ENCODE data around the gene IDH2. TPM values are rescaled to one million over a fixed set of nuclear protein-coding genes. Genes with fewer than 3 reads are reported as not detected.

Gene IDH2
- total RNA-seq, 1 experiment from 2014 or later, result 53.3 TPM

DNA sequence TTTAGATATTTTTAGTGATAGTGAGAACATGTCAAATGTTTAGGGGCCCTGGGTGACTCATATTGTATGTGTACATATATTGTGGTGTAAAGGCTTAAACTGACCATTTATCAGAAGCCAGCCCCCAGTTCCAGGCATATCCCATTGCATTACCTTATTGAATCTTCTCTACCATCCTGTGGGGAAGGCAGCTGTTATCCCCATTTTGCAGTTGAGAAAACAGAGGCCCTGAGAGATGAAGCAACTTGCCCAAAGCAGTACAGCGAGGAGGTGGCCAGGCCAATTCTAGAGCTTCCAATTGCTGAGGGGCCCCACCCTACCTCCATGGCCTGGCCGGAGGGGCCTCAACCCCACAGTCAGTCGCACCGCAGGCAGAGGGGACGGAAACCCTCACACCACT is 53.2 kb downstream of the IDH2 start:
- H3K36me3 Mint-ChIP-seq, result no peaks in the 10 kb centered on the region
- no peak overlapping the region for H3K27ac Mint-ChIP-seq
- ChIA-PET CTCF (interaction anchor here (0.8 to 1.5 kb wide), 2 partner anchors 95 to 151 kb away, joined by 3 to 4 read pairs; no protein-coding TSS in a partner anchor), POLR2A (interaction anchor here (0.6 to 0.7 kb wide), 2 partner anchors 13 to 78 kb away, joined by 3 read pairs; no protein-coding TSS in a partner anchor)
- H3K4me1 Mint-ChIP-seq, result peaks cover 20% of the 10 kb centered on the region
- no peaks in the 10 kb centered on the region for H3K27me3 Mint-ChIP-seq (ENCODE audit: low read depth)
- TF ChIP-seq JAZF1 (CRISPR knock-in tag; IDR thresholded peaks at IDR 0.05) (no peak), ZNF138 (CRISPR knock-in tag; conservative IDR thresholded peaks at IDR 0.05) (no peak), ZNF396 (CRISPR knock-in tag; IDR thresholded peaks at IDR 0.05; ENCODE audit: borderline replicate concordance) (no peak), E2F1 (CRISPR knock-in tag; IDR thresholded peaks at IDR 0.05) (no peak), ERG (CRISPR knock-in tag; IDR thresholded peaks at IDR 0.05) (no peak)
- H3K9me3 Mint-ChIP-seq, result no peaks in the 10 kb centered on the region
- DNase-seq (ENCODE audit: low spot score) (no peak), ATAC-seq (no peak)
- H3K4me3 Mint-ChIP-seq, result no peak overlapping the region

DNA sequence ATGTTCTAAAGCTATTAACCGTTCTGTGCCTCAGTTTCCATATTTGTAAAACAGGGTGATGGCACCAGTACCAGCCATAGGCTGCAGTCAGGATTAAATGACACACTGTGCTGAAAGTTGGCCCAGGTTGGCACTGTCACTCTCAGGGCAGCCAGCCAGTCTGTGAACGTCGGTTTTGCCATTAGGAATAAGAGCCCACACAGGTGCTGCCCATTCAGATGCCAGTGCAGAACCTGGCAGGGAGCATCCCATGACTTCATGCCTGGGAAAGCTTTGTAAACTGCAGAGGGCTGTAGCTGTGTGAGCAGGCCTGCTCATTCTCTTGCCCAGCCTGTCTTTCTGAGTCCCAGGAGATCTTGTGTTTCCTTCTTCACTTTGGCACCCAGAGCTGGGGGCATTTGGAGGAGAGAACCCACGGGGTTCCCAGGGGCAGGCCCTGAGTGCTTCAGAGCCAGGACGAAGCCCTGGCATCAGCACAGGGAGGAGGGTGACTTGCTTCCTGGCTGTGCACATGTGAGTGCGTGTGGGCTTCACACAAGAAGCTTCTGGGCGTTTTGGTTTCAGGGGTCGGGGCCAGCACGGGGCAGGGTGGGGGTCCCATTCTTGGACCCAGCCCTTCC is 54.2 kb downstream of the IDH2 start:
- TF ChIP-seq JAZF1 (CRISPR knock-in tag; IDR thresholded peaks at IDR 0.05), result no peak
- TF ChIP-seq, protein P1, sequence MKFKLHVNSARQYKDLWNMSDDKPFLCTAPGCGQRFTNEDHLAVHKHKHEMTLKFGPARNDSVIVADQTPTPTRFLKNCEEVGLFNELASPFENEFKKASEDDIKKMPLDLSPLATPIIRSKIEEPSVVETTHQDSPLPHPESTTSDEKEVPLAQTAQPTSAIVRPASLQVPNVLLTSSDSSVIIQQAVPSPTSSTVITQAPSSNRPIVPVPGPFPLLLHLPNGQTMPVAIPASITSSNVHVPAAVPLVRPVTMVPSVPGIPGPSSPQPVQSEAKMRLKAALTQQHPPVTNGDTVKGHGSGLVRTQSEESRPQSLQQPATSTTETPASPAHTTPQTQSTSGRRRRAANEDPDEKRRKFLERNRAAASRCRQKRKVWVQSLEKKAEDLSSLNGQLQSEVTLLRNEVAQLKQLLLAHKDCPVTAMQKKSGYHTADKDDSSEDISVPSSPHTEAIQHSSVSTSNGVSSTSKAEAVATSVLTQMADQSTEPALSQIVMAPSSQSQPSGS (CRISPR knock-in tag; IDR thresholded peaks at IDR 0.05; ENCODE audit: borderline replicate concordance, low read depth), result no peak
- TF ChIP-seq ZBTB21 (CRISPR knock-in tag; IDR thresholded peaks at IDR 0.05; ENCODE audit: borderline replicate concordance), result no peak
- TF ChIP-seq, protein P2, sequence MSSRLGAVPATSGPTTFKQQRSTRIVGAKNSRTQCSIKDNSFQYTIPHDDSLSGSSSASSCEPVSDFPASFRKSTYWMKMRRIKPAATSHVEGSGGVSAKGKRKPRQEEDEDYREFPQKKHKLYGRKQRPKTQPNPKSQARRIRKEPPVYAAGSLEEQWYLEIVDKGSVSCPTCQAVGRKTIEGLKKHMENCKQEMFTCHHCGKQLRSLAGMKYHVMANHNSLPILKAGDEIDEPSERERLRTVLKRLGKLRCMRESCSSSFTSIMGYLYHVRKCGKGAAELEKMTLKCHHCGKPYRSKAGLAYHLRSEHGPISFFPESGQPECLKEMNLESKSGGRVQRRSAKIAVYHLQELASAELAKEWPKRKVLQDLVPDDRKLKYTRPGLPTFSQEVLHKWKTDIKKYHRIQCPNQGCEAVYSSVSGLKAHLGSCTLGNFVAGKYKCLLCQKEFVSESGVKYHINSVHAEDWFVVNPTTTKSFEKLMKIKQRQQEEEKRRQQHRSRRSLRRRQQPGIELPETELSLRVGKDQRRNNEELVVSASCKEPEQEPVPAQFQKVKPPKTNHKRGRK (CRISPR knock-in tag; IDR thresholded peaks at IDR 0.05; ENCODE audit: borderline replicate concordance), result no peak
- TF ChIP-seq, protein P3, sequence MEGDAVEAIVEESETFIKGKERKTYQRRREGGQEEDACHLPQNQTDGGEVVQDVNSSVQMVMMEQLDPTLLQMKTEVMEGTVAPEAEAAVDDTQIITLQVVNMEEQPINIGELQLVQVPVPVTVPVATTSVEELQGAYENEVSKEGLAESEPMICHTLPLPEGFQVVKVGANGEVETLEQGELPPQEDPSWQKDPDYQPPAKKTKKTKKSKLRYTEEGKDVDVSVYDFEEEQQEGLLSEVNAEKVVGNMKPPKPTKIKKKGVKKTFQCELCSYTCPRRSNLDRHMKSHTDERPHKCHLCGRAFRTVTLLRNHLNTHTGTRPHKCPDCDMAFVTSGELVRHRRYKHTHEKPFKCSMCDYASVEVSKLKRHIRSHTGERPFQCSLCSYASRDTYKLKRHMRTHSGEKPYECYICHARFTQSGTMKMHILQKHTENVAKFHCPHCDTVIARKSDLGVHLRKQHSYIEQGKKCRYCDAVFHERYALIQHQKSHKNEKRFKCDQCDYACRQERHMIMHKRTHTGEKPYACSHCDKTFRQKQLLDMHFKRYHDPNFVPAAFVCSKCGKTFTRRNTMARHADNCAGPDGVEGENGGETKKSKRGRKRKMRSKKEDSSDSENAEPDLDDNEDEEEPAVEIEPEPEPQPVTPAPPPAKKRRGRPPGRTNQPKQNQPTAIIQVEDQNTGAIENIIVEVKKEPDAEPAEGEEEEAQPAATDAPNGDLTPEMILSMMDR (IDR thresholded peaks at IDR 0.05), result no peak
- TF ChIP-seq, protein P4, sequence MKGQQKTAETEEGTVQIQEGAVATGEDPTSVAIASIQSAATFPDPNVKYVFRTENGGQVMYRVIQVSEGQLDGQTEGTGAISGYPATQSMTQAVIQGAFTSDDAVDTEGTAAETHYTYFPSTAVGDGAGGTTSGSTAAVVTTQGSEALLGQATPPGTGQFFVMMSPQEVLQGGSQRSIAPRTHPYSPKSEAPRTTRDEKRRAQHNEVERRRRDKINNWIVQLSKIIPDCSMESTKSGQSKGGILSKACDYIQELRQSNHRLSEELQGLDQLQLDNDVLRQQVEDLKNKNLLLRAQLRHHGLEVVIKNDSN (CRISPR knock-in tag; IDR thresholded peaks at IDR 0.05), result no peak
- no peak for TF ChIP-seq FOXK1 (CRISPR knock-in tag; IDR thresholded peaks at IDR 0.05)
- no peak for TF ChIP-seq CREB1 (CRISPR knock-in tag; IDR thresholded peaks at IDR 0.05)
- no peak for TF ChIP-seq NFYB (CRISPR knock-in tag; conservative IDR thresholded peaks at IDR 0.05; ENCODE audit: low read depth)
- no peak for TF ChIP-seq E2F4 (CRISPR knock-in tag; IDR thresholded peaks at IDR 0.05; ENCODE audit: borderline replicate concordance, low read depth)
- TF ChIP-seq, protein P5, sequence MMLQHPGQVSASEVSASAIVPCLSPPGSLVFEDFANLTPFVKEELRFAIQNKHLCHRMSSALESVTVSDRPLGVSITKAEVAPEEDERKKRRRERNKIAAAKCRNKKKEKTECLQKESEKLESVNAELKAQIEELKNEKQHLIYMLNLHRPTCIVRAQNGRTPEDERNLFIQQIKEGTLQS (CRISPR knock-in tag; conservative IDR thresholded peaks at IDR 0.05), result no peak
- TF ChIP-seq, protein P6, sequence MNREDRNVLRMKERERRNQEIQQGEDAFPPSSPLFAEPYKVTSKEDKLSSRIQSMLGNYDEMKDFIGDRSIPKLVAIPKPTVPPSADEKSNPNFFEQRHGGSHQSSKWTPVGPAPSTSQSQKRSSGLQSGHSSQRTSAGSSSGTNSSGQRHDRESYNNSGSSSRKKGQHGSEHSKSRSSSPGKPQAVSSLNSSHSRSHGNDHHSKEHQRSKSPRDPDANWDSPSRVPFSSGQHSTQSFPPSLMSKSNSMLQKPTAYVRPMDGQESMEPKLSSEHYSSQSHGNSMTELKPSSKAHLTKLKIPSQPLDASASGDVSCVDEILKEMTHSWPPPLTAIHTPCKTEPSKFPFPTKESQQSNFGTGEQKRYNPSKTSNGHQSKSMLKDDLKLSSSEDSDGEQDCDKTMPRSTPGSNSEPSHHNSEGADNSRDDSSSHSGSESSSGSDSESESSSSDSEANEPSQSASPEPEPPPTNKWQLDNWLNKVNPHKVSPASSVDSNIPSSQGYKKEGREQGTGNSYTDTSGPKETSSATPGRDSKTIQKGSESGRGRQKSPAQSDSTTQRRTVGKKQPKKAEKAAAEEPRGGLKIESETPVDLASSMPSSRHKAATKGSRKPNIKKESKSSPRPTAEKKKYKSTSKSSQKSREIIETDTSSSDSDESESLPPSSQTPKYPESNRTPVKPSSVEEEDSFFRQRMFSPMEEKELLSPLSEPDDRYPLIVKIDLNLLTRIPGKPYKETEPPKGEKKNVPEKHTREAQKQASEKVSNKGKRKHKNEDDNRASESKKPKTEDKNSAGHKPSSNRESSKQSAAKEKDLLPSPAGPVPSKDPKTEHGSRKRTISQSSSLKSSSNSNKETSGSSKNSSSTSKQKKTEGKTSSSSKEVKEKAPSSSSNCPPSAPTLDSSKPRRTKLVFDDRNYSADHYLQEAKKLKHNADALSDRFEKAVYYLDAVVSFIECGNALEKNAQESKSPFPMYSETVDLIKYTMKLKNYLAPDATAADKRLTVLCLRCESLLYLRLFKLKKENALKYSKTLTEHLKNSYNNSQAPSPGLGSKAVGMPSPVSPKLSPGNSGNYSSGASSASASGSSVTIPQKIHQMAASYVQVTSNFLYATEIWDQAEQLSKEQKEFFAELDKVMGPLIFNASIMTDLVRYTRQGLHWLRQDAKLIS (CRISPR knock-in tag; IDR thresholded peaks at IDR 0.05; ENCODE audit: borderline replicate concordance), result no peak
- TF ChIP-seq TCF7 (CRISPR knock-in tag; IDR thresholded peaks at IDR 0.05; ENCODE audit: low read depth), result no peak
- Mint-ChIP-seq H3K27ac (no peak overlapping the region), H3K9me3 (no peaks in the 10 kb centered on the region), H3K27me3 (ENCODE audit: low read depth) (no peaks in the 10 kb centered on the region), H3K36me3 (no peaks in the 10 kb centered on the region), H3K4me3 (no peak overlapping the region), H3K4me1 (peaks cover 22% of the 10 kb centered on the region)
- no peak for DNase-seq (ENCODE audit: low spot score)
- no peak for ATAC-seq
- POLR2A ChIA-PET, result interaction anchor here (0.6 kb wide), 2 partner anchors 59 to 79 kb away, joined by 3 read pairs; no protein-coding TSS in a partner anchor
- CTCF ChIA-PET, result interaction anchor here (0.6 kb wide), 2 partner anchors 14 to 167 kb away, joined by 4 read pairs; no protein-coding TSS in a partner anchor
